Measurements from ENCODE around the gene ATP5F1B. TPM values are rescaled to one million over a fixed set of nuclear protein-coding genes. Genes with fewer than 3 reads are reported as not detected.

ATP5F1B gene
- total and polyA plus RNA-seq, 2 donors: 263 to 680 TPM

GRCh38 chr12:56591961-56592360 lies 53.8 kb downstream of the ATP5F1B start:
- Histone ChIP-seq H3K27ac (ENCODE audit: low read depth in 1 of 2, low read length in 1 of 2) (no peak overlapping the region), H3K4me3 (ENCODE audit: low read length in 2 of 2) (no peak overlapping the region)

GRCh38 chr12:56591126-56591525 lies 54.7 kb downstream of the ATP5F1B start:
- no peaks in the 10 kb centered on the region for H3K9me3 ChIP-seq (ENCODE audit: control insufficient read depth in 2 of 2, insufficient read depth in 1 of 2, low read length in 1 of 2)
- DNase-seq (ENCODE audit: low read depth in 6 of 9, low spot score in 9 of 9): no peak
- H3K4me1 ChIP-seq (ENCODE audit: control insufficient read depth in 2 of 2, insufficient read depth in 2 of 2, low read length in 2 of 2): peaks cover 7 to 25% of the 10 kb centered on the region in 2 donors
- no peak overlapping the region for H3K4me3 ChIP-seq (ENCODE audit: low read length in 2 of 2)
- H3K27ac ChIP-seq (ENCODE audit: low read depth in 1 of 2, low read length in 1 of 2): no peak overlapping the region
- no peaks in the 10 kb centered on the region for H3K27me3 ChIP-seq (ENCODE audit: control insufficient read depth in 2 of 2, insufficient read depth in 1 of 2, low read length in 1 of 2)
- WGBS: 96% methylated on average over 5 of the region's 5 CpGs
- peaks cover 8 to 17% of the 10 kb centered on the region in 2 donors for H3K36me3 ChIP-seq (ENCODE audit: control insufficient read depth in 2 of 2, insufficient read depth in 2 of 2, low read length in 1 of 2)

More at GRCh38 chr12:56591961-56592360, 53.8 kb downstream of the ATP5F1B start:
- Histone ChIP-seq H3K36me3 (ENCODE audit: control insufficient read depth in 2 of 2, insufficient read depth in 2 of 2, low read length in 1 of 2) (peaks cover 12 to 25% of the 10 kb centered on the region in 2 donors), H3K27me3 (ENCODE audit: control insufficient read depth in 2 of 2, insufficient read depth in 1 of 2, low read length in 1 of 2) (no peaks in the 10 kb centered on the region), H3K9me3 (ENCODE audit: control insufficient read depth in 2 of 2, insufficient read depth in 1 of 2, low read length in 1 of 2) (no peaks in the 10 kb centered on the region), H3K4me1 (ENCODE audit: control insufficient read depth in 2 of 2, insufficient read depth in 2 of 2, low read length in 2 of 2) (peaks cover 11 to 31% of the 10 kb centered on the region in 2 donors)
- DNase-seq (ENCODE audit: low read depth in 6 of 9, low spot score in 9 of 9): no peak

- H3K4me1 ChIP-seq (ENCODE audit: control insufficient read depth in 2 of 2, insufficient read depth in 2 of 2, low read length in 2 of 2): peaks cover 1 to 19% of the 10 kb centered on the region in 2 donors
- peaks cover 8 to 13% of the 10 kb centered on the region in 2 donors for H3K36me3 ChIP-seq (ENCODE audit: control insufficient read depth in 2 of 2, insufficient read depth in 2 of 2, low read length in 1 of 2)
- DNase-seq (ENCODE audit: low read depth in 6 of 9, low spot score in 9 of 9): peak in 2 of 9 donors; percentile 33 to 56
- no peaks in the 10 kb centered on the region for H3K9me3 ChIP-seq (ENCODE audit: control insufficient read depth in 2 of 2, insufficient read depth in 1 of 2, low read length in 1 of 2)
- no peak overlapping the region for H3K27ac ChIP-seq (ENCODE audit: low read depth in 1 of 2, low read length in 1 of 2)
- no peaks in the 10 kb centered on the region for H3K27me3 ChIP-seq (ENCODE audit: control insufficient read depth in 2 of 2, insufficient read depth in 1 of 2, low read length in 1 of 2)
- 68% methylated on average over 3 of the region's 3 CpGs for WGBS
- H3K4me3 ChIP-seq (ENCODE audit: low read length in 2 of 2): no peak overlapping the region
These were observed 55.5 kb downstream of the ATP5F1B start for GRCh38 chr12:56590237-56590830.

- H3K27me3 ChIP-seq (ENCODE audit: control insufficient read depth in 2 of 2, insufficient read depth in 1 of 2, low read length in 1 of 2): no peaks in the 10 kb centered on the region
- no peak overlapping the region for H3K27ac ChIP-seq (ENCODE audit: low read depth in 1 of 2, low read length in 1 of 2)
- H3K9me3 ChIP-seq (ENCODE audit: control insufficient read depth in 2 of 2, insufficient read depth in 1 of 2, low read length in 1 of 2): no peaks in the 10 kb centered on the region
- 100% methylated on average over 1 of the region's 1 CpG for WGBS
- peaks cover 8 to 9% of the 10 kb centered on the region in 2 donors for H3K36me3 ChIP-seq (ENCODE audit: control insufficient read depth in 2 of 2, insufficient read depth in 2 of 2, low read length in 1 of 2)
- H3K4me1 ChIP-seq (ENCODE audit: control insufficient read depth in 2 of 2, insufficient read depth in 2 of 2, low read length in 2 of 2): peaks cover 0 to 13% of the 10 kb centered on the region in 2 donors
- no peak overlapping the region for H3K4me3 ChIP-seq (ENCODE audit: low read length in 2 of 2)
- no peak for DNase-seq (ENCODE audit: low read depth in 6 of 9, low spot score in 9 of 9)
These were observed 56.0 kb downstream of the ATP5F1B start for GRCh38 chr12:56589783-56590182.

Other genes with a start within 250 kb of the ATP5F1B start
- 15.8 TPM for gene TIMELESS, start 196.6 kb downstream of the ATP5F1B start, total RNA-seq
- gene TIMELESS, start 196.6 kb downstream of the ATP5F1B start, polyA plus RNA-seq: 8.4 TPM
- 0.09 TPM for gene MIP, start 191.3 kb downstream of the ATP5F1B start, total RNA-seq
- gene MIP, start 191.3 kb downstream of the ATP5F1B start, polyA plus RNA-seq: 0.02 TPM
- 1.2 TPM for gene SPRYD4, start 177.4 kb downstream of the ATP5F1B start, total RNA-seq
- 1.8 TPM for gene SPRYD4, start 177.4 kb downstream of the ATP5F1B start, polyA plus RNA-seq
- gene GLS2, start 157.8 kb downstream of the ATP5F1B start, total RNA-seq: 1.0 TPM
- gene GLS2, start 157.8 kb downstream of the ATP5F1B start, polyA plus RNA-seq: 2.6 TPM
- 3.2 TPM for gene RBMS2, start 124.2 kb downstream of the ATP5F1B start, total RNA-seq
- 4.9 TPM for gene RBMS2, start 124.2 kb downstream of the ATP5F1B start, polyA plus RNA-seq
- 18.0 TPM for gene BAZ2A, start 15.7 kb downstream of the ATP5F1B start, total RNA-seq
- 29.8 TPM for gene BAZ2A, start 15.7 kb downstream of the ATP5F1B start, polyA plus RNA-seq
- gene PTGES3, start 42.3 kb upstream of the ATP5F1B start, total RNA-seq: 101 TPM
- gene PTGES3, start 42.3 kb upstream of the ATP5F1B start, polyA plus RNA-seq: 161 TPM
- gene NACA, start 79.3 kb upstream of the ATP5F1B start, total RNA-seq: 2,524 TPM
- 3,035 TPM for gene NACA, start 79.3 kb upstream of the ATP5F1B start, polyA plus RNA-seq
- 37.6 TPM for gene PRIM1, start 106.3 kb upstream of the ATP5F1B start, total RNA-seq
- gene PRIM1, start 106.3 kb upstream of the ATP5F1B start, polyA plus RNA-seq: 6.9 TPM
- gene HSD17B6, start 117.3 kb upstream of the ATP5F1B start, total RNA-seq: 1.2 TPM
- 0.62 TPM for gene HSD17B6, start 117.3 kb upstream of the ATP5F1B start, polyA plus RNA-seq